ENCODE results near the gene CKLF.
"Not testable (repeated sequence)": the region's sequence is repeated elsewhere in the genome, so short reads cannot be mapped to it uniquely, and the experiment has no call there.

CKLF gene

GRCh38 chr16:66594739-66595138 is 42.4 kb downstream of the CKLF start:
- no peak overlapping the region for H3K27ac ChIP-seq (ENCODE audit: low read depth, low read length)
- no peaks in the 10 kb centered on the region for H3K4me1 ChIP-seq (ENCODE audit: insufficient read depth, low read length)
- no peak overlapping the region for H3K4me3 ChIP-seq (ENCODE audit: low read depth in 1 of 2, low read length in 2 of 2)
- H3K9ac ChIP-seq (ENCODE audit: low read length) = no peak overlapping the region
- no peaks in the 10 kb centered on the region for H3K36me3 ChIP-seq (ENCODE audit: insufficient read depth, low read length)
- no peaks in the 10 kb centered on the region for H3K9me3 ChIP-seq (ENCODE audit: low read length)
- H3K27me3 ChIP-seq (ENCODE audit: control insufficient read depth in 1 of 2, insufficient read depth in 2 of 2, low read length in 2 of 2) = no peaks in the 10 kb centered on the region

- not testable (repeated sequence) for H3K27ac ChIP-seq (ENCODE audit: low read depth, low read length); H3K27me3 ChIP-seq (ENCODE audit: control insufficient read depth in 1 of 2, insufficient read depth in 2 of 2, low read length in 2 of 2); H3K9ac ChIP-seq (ENCODE audit: low read length); H3K4me1 ChIP-seq (ENCODE audit: insufficient read depth, low read length); H3K9me3 ChIP-seq (ENCODE audit: low read length); H3K36me3 ChIP-seq (ENCODE audit: insufficient read depth, low read length); H3K4me3 ChIP-seq (ENCODE audit: low read depth in 1 of 2, low read length in 2 of 2)
Observed at GRCh38 chr16:66596559-66596958, 44.2 kb downstream of the CKLF start.

DNA sequence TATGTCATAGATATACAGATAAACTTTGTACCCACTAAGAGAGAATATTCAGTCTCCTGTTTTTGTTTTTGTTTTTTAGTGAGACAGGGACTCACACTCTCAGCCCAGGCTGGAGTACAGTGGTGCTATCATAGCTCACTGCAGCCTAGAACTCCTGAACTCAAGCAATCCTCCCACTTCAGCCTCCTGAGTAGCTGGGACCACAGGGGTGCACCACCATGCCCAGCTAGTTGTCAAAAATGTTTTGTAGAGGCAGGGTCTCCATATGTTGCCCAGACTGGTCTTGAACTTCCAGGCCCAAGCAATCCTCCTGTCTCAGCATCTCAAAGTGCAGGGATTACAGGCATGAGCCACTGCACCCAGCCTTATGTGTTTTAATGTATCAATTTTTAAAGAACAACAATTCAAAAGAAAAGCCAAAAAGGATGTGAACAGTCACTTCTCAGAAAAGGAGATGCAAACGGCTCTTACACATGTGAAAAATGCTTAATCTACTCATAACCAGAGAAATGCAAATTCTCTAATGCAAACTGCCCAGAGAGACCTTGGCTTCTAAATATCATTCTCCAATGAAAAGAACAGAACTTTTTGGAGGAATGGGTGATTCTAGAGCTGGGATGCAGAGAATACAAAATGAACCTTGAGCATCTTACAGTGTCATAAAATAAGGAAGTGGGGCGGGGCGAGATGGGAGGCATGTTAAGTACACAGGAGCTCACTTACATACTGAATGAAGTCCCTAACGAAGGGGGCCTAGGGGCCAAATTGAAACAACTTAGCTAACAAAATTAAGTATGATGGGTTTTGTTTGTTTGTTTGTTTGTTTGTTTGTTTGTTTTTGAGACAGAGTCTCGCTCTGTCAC is 44.8 kb downstream of the CKLF start:
- H3K36me3 ChIP-seq (ENCODE audit: insufficient read depth, low read length) = no peaks in the 10 kb centered on the region
- no peaks in the 10 kb centered on the region for H3K9me3 ChIP-seq (ENCODE audit: low read length)
- H3K9ac ChIP-seq (ENCODE audit: low read length) = no peak overlapping the region
- H3K27ac ChIP-seq (ENCODE audit: low read depth, low read length) = no peak overlapping the region
- peaks cover 0 to 4% of the 10 kb centered on the region in 2 donors for H3K27me3 ChIP-seq (ENCODE audit: control insufficient read depth in 1 of 2, insufficient read depth in 2 of 2, low read length in 2 of 2)
- H3K4me1 ChIP-seq (ENCODE audit: insufficient read depth, low read length) = no peaks in the 10 kb centered on the region
- H3K4me3 ChIP-seq (ENCODE audit: low read depth in 1 of 2, low read length in 2 of 2) = no peak overlapping the region

- H3K9ac ChIP-seq (ENCODE audit: low read length) = no peak overlapping the region
Observed at GRCh38 chr16:66598111-66598510, 45.7 kb downstream of the CKLF start.

DNA sequence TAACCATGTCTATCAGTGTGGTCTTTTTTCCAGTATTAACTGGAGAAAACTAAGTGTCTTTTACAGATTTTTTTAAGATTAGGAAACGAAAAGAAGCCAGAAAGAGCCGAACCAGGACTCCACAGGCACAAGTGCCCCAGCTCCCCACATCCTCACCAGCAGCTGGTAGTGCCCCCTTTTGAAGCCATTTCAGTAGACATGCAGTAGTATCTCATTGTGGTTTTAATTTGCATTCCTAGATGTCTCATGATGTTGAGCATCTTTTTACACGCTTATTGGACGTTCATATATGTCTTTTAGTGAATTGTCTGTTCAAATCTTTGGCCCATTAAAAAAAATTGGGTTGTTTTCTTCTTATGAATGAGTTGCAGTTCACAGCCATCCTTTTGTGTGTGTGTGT is 47.4 kb downstream of the CKLF start:
- Histone ChIP-seq H3K9ac (ENCODE audit: low read length) (no peak overlapping the region), H3K27me3 (ENCODE audit: control insufficient read depth in 1 of 2, insufficient read depth in 2 of 2, low read length in 2 of 2) (peaks cover 0 to 13% of the 10 kb centered on the region in 2 donors), H3K4me3 (ENCODE audit: low read depth in 1 of 2, low read length in 2 of 2) (no peak overlapping the region), H3K27ac (ENCODE audit: low read depth, low read length) (no peak overlapping the region), H3K4me1 (ENCODE audit: insufficient read depth, low read length) (peaks cover 9% of the 10 kb centered on the region), H3K36me3 (ENCODE audit: insufficient read depth, low read length) (no peaks in the 10 kb centered on the region), H3K9me3 (ENCODE audit: low read length) (no peaks in the 10 kb centered on the region)

More at GRCh38 chr16:66598111-66598510, 45.7 kb downstream of the CKLF start:
- Histone ChIP-seq H3K27me3 (ENCODE audit: control insufficient read depth in 1 of 2, insufficient read depth in 2 of 2, low read length in 2 of 2) (peaks cover 0 to 4% of the 10 kb centered on the region in 2 donors), H3K4me3 (ENCODE audit: low read depth in 1 of 2, low read length in 2 of 2) (no peak overlapping the region), H3K4me1 (ENCODE audit: insufficient read depth, low read length) (no peaks in the 10 kb centered on the region), H3K36me3 (ENCODE audit: insufficient read depth, low read length) (no peaks in the 10 kb centered on the region), H3K9me3 (ENCODE audit: low read length) (no peaks in the 10 kb centered on the region), H3K27ac (ENCODE audit: low read depth, low read length) (no peak overlapping the region)

- H3K36me3 ChIP-seq (ENCODE audit: insufficient read depth, low read length) = no peaks in the 10 kb centered on the region
- H3K9me3 ChIP-seq (ENCODE audit: low read length) = no peaks in the 10 kb centered on the region
- no peak overlapping the region for H3K27ac ChIP-seq (ENCODE audit: low read depth, low read length)
- no peak overlapping the region for H3K4me3 ChIP-seq (ENCODE audit: low read depth in 1 of 2, low read length in 2 of 2)
- peaks cover 9% of the 10 kb centered on the region for H3K4me1 ChIP-seq (ENCODE audit: insufficient read depth, low read length)
- H3K9ac ChIP-seq (ENCODE audit: low read length) = no peak overlapping the region
- H3K27me3 ChIP-seq (ENCODE audit: control insufficient read depth in 1 of 2, insufficient read depth in 2 of 2, low read length in 2 of 2) = peaks cover 0 to 18% of the 10 kb centered on the region in 2 donors
Observed at GRCh38 chr16:66600477-66600876, 48.1 kb downstream of the CKLF start.

DNA sequence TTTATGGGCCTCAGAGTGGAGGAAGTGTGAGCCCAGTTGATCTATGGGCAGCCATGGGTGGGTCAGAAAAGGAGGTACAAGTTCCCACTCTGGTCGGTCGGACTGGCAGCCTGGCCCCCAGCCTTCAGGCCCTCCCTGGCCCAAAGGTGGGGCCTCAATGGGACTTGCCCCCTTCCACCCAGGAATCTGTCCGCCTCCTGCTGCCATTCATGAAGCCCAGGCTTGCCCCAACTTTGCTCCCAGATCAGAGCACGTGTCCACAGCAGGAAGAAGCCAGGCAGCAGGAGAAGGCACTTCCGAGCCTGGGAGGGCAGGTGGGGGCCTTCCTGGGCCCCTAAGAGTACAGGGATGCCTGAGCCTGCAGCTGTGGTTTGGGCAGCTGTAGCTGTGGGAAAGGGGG is 49.1 kb downstream of the CKLF start:
- Histone ChIP-seq H3K4me3 (ENCODE audit: low read depth in 1 of 2, low read length in 2 of 2) (no peak overlapping the region), H3K27me3 (ENCODE audit: control insufficient read depth in 1 of 2, insufficient read depth in 2 of 2, low read length in 2 of 2) (peaks cover 0 to 19% of the 10 kb centered on the region in 2 donors), H3K27ac (ENCODE audit: low read depth, low read length) (no peak overlapping the region), H3K9me3 (ENCODE audit: low read length) (no peaks in the 10 kb centered on the region), H3K9ac (ENCODE audit: low read length) (no peak overlapping the region), H3K36me3 (ENCODE audit: insufficient read depth, low read length) (no peaks in the 10 kb centered on the region), H3K4me1 (ENCODE audit: insufficient read depth, low read length) (peaks cover 9% of the 10 kb centered on the region)

- peaks cover 11% of the 10 kb centered on the region for H3K4me1 ChIP-seq (ENCODE audit: insufficient read depth, low read length)
- H3K27me3 ChIP-seq (ENCODE audit: control insufficient read depth in 1 of 2, insufficient read depth in 2 of 2, low read length in 2 of 2) = peaks cover 0 to 19% of the 10 kb centered on the region in 2 donors
- H3K9me3 ChIP-seq (ENCODE audit: low read length) = no peaks in the 10 kb centered on the region
- no peaks in the 10 kb centered on the region for H3K36me3 ChIP-seq (ENCODE audit: insufficient read depth, low read length)
- H3K27ac ChIP-seq (ENCODE audit: low read depth, low read length) = no peak overlapping the region
- peak overlapping the region; percentile 38 to 52 for H3K4me3 ChIP-seq (ENCODE audit: low read depth in 1 of 2, low read length in 2 of 2)
- peak overlapping the region; percentile 0 for H3K9ac ChIP-seq (ENCODE audit: low read length)
Observed at GRCh38 chr16:66603537-66604375, 51.4 kb downstream of the CKLF start.

DNA sequence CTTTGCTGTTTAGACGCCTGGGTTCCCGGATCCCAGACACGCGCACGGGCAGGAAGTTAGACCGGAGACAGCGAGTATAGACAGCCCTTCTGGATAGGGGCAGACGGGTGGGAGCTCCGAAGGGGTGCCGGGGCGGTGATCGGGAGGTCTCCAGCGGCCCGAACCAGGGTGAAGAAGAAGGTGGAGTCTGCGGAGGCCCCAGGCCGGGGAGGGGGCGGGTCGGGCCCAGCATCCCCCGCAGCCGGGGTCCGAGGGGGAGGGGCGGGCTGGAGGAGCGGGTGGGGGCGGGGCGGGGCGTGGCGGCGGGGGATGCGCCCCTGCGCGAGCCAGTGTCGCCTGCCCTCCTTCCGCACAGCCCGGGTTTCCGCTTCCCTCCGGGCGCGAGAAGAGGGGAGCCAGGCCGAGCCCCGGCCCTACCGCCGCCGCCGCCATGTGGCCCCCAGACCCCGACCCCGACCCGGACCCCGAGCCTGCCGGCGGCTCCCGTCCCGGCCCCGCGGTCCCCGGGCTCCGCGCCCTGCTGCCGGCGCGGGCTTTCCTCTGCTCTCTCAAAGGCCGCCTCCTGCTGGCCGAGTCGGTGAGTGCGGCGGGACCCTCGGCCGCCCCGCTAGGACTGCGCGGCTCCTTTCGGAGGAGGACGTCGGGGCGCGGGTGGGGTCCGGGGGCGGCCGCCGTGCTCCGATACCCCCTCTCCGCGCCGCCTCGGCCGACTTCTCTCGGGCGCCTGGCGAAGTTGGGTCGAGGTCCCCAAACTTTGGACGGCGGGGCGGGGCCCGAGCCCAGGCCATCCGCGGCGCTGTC is 52.2 kb downstream of the CKLF start, which contains the start of gene CMTM3:
Gene CMTM3 (plus strand): TSS at position 329 of the 801 bp plus-strand sequence. CDS start 102 bp downstream, at position 431.
- Histone ChIP-seq H3K36me3 (ENCODE audit: insufficient read depth, low read length) (peaks cover under 1% of the 10 kb centered on the region), H3K9ac (ENCODE audit: low read length) (peak within 1 kb of the TSS; percentile 0), H3K4me3 (ENCODE audit: low read depth in 1 of 2, low read length in 2 of 2) (peak within 1 kb of the TSS; percentile 52 to 74), H3K9me3 (ENCODE audit: low read length) (no peaks in the 10 kb centered on the region), H3K27ac (ENCODE audit: low read depth, low read length) (peak within 1 kb of the TSS; percentile 58), H3K4me1 (ENCODE audit: insufficient read depth, low read length) (peaks cover 14% of the 10 kb centered on the region), H3K27me3 (ENCODE audit: control insufficient read depth in 1 of 2, insufficient read depth in 2 of 2, low read length in 2 of 2) (peaks cover 0 to 19% of the 10 kb centered on the region in 2 donors)

- Histone ChIP-seq H3K36me3 (ENCODE audit: insufficient read depth, low read length) (peaks cover 7% of the 10 kb centered on the region), H3K9me3 (ENCODE audit: low read length) (no peaks in the 10 kb centered on the region), H3K27me3 (ENCODE audit: control insufficient read depth in 1 of 2, insufficient read depth in 2 of 2, low read length in 2 of 2) (peaks cover 0 to 19% of the 10 kb centered on the region in 2 donors), H3K4me1 (ENCODE audit: insufficient read depth, low read length) (peaks cover 14% of the 10 kb centered on the region), H3K4me3 (ENCODE audit: low read depth in 1 of 2, low read length in 2 of 2) (peak overlapping the region; percentile 27 to 74), H3K27ac (ENCODE audit: low read depth, low read length) (peak overlapping the region; percentile 58), H3K9ac (ENCODE audit: low read length) (no peak overlapping the region)
Observed at GRCh38 chr16:66605177-66605978, 53.0 kb downstream of the CKLF start.
